Measurements from ENCODE around the gene ETFB.
A peak's percentile ranks its signal among the peaks of the same experiment; 100 is the strongest.

Gene ETFB

DNA sequence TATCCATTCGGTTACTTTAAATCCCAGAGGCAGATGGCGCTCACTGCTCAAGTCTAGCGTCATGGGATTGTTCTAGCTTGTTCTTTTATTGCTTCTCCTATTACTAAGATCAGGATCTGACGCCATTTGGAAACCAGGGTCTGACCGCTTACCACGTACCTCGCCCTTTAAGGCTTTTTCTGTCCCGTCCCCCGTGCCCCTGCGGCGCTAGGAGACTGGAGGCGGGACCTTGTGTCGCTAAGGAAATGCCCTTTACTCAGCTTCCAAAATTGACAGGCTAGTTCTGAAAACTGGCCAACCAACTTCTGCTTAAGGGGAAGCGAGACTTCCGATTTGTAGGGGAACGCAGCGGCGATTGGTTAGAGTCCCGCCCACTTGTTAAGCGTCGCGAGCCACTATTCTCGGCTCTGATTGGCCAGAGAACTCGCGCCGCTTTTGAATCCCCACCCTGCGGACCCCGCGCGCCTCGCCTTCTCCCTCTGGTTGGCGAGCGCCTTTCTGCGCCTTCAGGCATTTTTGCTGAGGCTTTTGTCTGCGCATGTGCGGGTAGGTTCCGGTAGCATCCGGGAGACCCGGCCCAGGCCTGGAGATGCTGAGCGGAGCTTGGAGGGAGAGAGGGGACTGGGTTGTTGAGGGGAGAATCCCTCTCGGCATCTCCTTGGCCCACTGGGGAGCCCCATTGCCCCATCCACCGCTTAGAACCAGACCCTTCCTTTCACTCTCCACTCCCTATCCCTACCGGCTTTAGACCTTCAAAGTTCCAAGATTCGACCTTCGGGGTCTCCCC, 28.1 kb upstream of the ETFB start:
- H3K36me3 ChIP-seq (ENCODE audit: insufficient read depth, low read length): no peaks in the 10 kb centered on the region
- H3K4me1 ChIP-seq (ENCODE audit: insufficient read depth, low read length): no peaks in the 10 kb centered on the region
- 1% methylated on average over 45 of the region's 45 CpGs for WGBS
- H3K27ac ChIP-seq (ENCODE audit: low read depth, low read length): peak overlapping the region; percentile 82
- H3K9me3 ChIP-seq (ENCODE audit: insufficient read depth, low read depth, low read length): no peaks in the 10 kb centered on the region
- H3K9ac ChIP-seq (ENCODE audit: low read depth, low read length): peak overlapping the region; percentile 91
- peak overlapping the region; percentile 80 for H3K4me3 ChIP-seq (ENCODE audit: low read length)
- H3K27me3 ChIP-seq (ENCODE audit: insufficient read depth, low read length): no peaks in the 10 kb centered on the region

DNA sequence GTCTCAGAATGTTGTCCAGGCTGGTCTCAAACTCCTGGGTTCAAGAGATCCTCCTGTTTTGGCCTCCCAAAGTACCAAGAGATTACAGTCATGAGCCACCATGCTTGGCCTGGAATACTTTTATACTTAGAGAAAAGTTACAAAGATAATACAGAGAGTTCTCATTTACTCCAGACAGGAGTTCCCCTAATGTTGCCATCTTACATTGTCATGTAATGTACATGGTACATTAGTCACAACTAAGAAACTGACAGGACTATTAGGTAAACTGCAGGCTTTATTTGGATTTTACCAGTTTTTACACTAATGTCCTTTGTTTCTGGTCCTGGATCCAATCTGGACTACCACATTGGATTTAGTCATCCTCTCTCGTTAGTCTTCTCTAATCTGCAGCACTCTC, 26.5 kb upstream of the ETFB start:
- no CpG with 5 or more reads among the region's 1 CpG for WGBS
- H3K27me3 ChIP-seq (ENCODE audit: insufficient read depth, low read length): no peaks in the 10 kb centered on the region

DNA sequence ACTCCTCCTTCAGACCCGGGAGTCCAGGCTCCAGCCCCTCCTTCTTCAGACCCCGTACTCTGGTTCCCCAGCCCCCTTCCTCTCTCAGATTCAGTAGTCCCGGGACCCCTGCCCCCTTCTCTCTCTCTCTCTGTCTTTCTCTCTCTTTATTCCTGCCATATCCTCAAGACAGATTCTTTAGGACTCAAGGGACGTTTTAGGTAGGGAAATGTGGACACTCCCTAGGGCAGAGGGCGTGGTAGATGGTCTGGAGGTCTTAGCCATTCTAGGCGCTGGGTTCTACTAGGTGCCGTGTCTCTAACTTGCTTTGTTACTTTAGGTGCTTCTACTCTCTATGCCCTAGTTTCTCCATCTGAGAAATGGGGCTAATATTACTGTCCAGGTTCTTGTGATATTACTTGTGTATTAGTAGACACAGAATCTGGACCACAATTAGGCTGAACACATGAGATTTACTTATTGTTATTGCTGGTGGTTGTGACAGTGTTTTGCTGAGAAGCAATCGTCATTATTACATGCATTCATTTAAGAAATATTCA, 25.0 kb upstream of the ETFB start:
- Histone ChIP-seq H3K27ac (ENCODE audit: low read depth, low read length) (no peak overlapping the region), H3K36me3 (ENCODE audit: insufficient read depth, low read length) (no peaks in the 10 kb centered on the region), H3K4me3 (ENCODE audit: low read length) (peak overlapping the region; percentile 25; the same call in 1 of the 2 replicates), H3K27me3 (ENCODE audit: insufficient read depth, low read length) (no peaks in the 10 kb centered on the region), H3K9me3 (ENCODE audit: insufficient read depth, low read depth, low read length) (no peaks in the 10 kb centered on the region), H3K9ac (ENCODE audit: low read depth, low read length) (no peak overlapping the region), H3K4me1 (ENCODE audit: insufficient read depth, low read length) (no peaks in the 10 kb centered on the region)
- WGBS: 66% methylated on average over 7 of the region's 8 CpGs

More for the DNA sequence above, 26.5 kb upstream of the ETFB start:
- Histone ChIP-seq H3K9ac (ENCODE audit: low read depth, low read length) (no peak overlapping the region), H3K4me3 (ENCODE audit: low read length) (no peak overlapping the region), H3K27ac (ENCODE audit: low read depth, low read length) (no peak overlapping the region), H3K4me1 (ENCODE audit: insufficient read depth, low read length) (no peaks in the 10 kb centered on the region), H3K9me3 (ENCODE audit: insufficient read depth, low read depth, low read length) (no peaks in the 10 kb centered on the region), H3K36me3 (ENCODE audit: insufficient read depth, low read length) (no peaks in the 10 kb centered on the region)

DNA sequence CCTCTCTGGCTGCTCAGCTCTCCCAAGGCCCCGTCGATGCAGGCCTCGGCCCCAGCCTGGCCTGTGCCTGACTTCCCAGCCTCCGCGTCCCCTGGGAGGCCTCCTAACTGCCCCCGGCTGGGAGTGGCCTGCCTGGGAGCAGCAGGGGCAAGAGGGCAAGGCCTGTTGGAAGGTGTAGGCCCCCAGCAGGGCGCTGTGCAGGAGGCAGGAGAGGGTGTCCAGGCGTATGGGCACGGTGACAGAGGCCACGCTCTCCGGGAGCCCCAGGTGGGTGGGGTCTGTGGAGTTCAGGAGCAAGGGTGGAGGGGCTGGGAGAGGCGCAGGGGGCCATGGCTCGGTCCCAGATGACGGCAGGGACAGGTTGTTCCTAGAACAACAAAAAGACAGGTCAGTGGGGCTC, 23.0 kb upstream of the ETFB start:
- Histone ChIP-seq H3K27me3 (ENCODE audit: insufficient read depth, low read length) (no peaks in the 10 kb centered on the region), H3K4me3 (ENCODE audit: low read length) (no peak overlapping the region), H3K9ac (ENCODE audit: low read depth, low read length) (no peak overlapping the region), H3K9me3 (ENCODE audit: insufficient read depth, low read depth, low read length) (no peaks in the 10 kb centered on the region), H3K27ac (ENCODE audit: low read depth, low read length) (no peak overlapping the region), H3K4me1 (ENCODE audit: insufficient read depth, low read length) (no peaks in the 10 kb centered on the region), H3K36me3 (ENCODE audit: insufficient read depth, low read length) (no peaks in the 10 kb centered on the region)
- WGBS: 95% methylated on average over 14 of the region's 14 CpGs

DNA sequence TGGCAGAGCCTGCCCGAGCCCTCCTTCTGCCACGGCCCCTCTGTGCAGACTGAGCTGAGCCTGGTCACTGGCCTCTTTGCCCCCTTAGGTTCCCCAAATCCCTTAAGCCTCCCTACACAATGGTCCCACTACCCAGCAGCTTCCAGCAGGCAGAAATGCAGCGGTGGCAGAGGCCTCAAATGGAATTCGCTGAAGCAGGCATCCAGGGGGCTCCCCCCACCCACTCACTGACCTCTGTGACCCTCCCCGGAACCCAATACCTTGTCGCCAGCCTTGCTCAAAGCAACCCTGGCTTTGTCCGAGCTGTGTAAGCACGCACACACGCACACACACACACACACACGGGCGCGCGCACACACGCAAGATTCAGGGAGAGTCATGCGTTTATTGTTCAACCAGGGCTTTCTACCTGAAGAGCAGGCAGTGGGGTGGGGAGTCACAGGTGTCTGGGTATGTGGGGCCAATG, 21.8 kb upstream of the ETFB start, which contains the start of gene LIM2:
Gene LIM2, minus strand, starts transcription at position 51 of the 466 bp plus-strand sequence. CDS start 531 bp downstream, outside the sequence.
- H3K9ac ChIP-seq (ENCODE audit: low read depth, low read length): no peak within 1 kb of the TSS

DNA sequence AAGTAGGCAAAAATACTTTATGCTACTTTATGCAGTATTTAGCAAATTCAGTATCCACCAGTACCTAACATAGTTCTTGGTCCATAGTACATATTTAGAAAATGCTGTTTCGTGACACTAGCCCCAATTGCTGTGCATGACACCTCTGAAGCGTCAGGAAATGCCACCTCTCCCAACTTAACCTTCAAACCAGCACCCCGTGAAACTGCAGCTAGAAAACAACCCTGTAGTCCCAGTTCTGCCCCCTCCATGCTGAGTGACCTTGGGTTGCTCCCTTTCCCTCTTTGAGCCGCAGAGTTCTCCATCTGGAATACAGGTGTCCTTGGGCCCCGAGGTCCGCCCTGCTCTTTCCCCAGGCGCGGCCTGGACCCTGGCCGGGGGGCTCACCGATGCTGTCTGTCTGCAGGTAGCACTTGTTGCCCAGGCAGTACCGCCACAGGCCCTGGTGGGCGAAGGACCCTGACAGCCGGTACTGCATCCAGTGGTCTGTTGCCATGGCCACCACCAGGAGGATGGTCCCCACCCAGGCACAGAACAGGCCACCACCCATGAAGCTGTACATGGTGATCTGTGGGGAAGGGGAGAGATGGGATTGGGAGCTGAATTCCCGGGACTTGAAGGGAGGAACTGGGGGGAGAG, 20.8 kb upstream of the ETFB start:
- no peaks in the 10 kb centered on the region for H3K4me1 ChIP-seq (ENCODE audit: insufficient read depth, low read length)
- H3K4me3 ChIP-seq (ENCODE audit: low read length): no peak overlapping the region
- 94% methylated on average over 14 of the region's 14 CpGs for WGBS
- H3K9ac ChIP-seq (ENCODE audit: low read depth, low read length): no peak overlapping the region
- H3K27me3 ChIP-seq (ENCODE audit: insufficient read depth, low read length): no peaks in the 10 kb centered on the region
- H3K27ac ChIP-seq (ENCODE audit: low read depth, low read length): no peak overlapping the region
- no peaks in the 10 kb centered on the region for H3K9me3 ChIP-seq (ENCODE audit: insufficient read depth, low read depth, low read length)
- no peaks in the 10 kb centered on the region for H3K36me3 ChIP-seq (ENCODE audit: insufficient read depth, low read length)

More for the DNA sequence above, 21.8 kb upstream of the ETFB start, which contains the start of gene LIM2:
- no peaks in the 10 kb centered on the region for H3K27me3 ChIP-seq (ENCODE audit: insufficient read depth, low read length)
- H3K36me3 ChIP-seq (ENCODE audit: insufficient read depth, low read length): no peaks in the 10 kb centered on the region
- H3K4me3 ChIP-seq (ENCODE audit: low read length): no peak within 1 kb of the TSS
- no peaks in the 10 kb centered on the region for H3K9me3 ChIP-seq (ENCODE audit: insufficient read depth, low read depth, low read length)
- H3K4me1 ChIP-seq (ENCODE audit: insufficient read depth, low read length): no peaks in the 10 kb centered on the region
- 92% methylated on average over 15 of the region's 15 CpGs for WGBS
- H3K27ac ChIP-seq (ENCODE audit: low read depth, low read length): no peak within 1 kb of the TSS

DNA sequence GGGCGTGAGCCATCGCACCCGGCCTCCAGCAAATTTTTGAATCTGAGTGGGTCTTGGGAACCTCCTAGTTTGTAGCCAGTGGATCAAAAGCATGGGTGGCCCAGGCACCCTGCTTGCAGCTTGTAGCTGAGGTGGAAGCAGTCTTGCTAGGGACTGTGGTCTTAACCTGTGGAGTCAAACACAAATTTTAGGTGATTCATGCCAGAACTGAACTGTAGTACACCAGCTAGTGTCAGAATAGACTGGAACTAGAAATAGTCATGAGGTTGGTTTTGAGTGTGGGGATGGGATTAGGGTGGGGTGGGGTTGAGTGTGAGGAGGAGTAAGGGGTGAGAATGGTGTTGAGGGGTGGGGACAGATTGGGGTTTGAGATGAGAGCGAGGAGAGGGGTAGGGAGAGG, 15.8 kb upstream of the ETFB start:
- Histone ChIP-seq H3K36me3 (ENCODE audit: insufficient read depth, low read length) (no peaks in the 10 kb centered on the region), H3K4me1 (ENCODE audit: insufficient read depth, low read length) (no peaks in the 10 kb centered on the region), H3K27me3 (ENCODE audit: insufficient read depth, low read length) (no peaks in the 10 kb centered on the region), H3K27ac (ENCODE audit: low read depth, low read length) (no peak overlapping the region), H3K4me3 (ENCODE audit: low read length) (no peak overlapping the region), H3K9ac (ENCODE audit: low read depth, low read length) (no peak overlapping the region), H3K9me3 (ENCODE audit: insufficient read depth, low read depth, low read length) (peaks cover 7% of the 10 kb centered on the region)
- WGBS: 98% methylated on average over 4 of the region's 4 CpGs

DNA sequence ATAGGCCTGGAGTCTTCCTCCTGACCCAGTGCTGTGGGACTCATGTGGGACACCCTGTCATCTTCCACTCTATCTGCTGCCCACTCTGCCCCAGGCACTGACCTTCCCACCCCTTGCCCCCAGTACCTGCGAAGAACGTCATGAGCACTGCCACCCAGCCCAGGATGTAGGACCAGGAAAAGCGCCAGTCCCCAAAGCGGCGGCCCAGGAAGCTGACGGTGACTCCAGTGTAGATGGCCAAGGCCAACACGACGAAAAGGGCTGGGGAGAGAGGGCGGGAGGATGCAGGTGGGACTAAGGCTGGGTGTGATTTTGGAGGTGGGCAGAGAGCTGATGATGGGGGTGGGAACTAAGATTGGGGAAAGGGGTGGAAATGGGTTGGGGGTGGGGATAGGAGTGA, 14.2 kb upstream of the ETFB start:
- Histone ChIP-seq H3K27ac (ENCODE audit: low read depth, low read length) (no peak overlapping the region), H3K9me3 (ENCODE audit: insufficient read depth, low read depth, low read length) (peaks cover 7% of the 10 kb centered on the region), H3K9ac (ENCODE audit: low read depth, low read length) (no peak overlapping the region), H3K4me3 (ENCODE audit: low read length) (no peak overlapping the region), H3K27me3 (ENCODE audit: insufficient read depth, low read length) (no peaks in the 10 kb centered on the region), H3K4me1 (ENCODE audit: insufficient read depth, low read length) (no peaks in the 10 kb centered on the region), H3K36me3 (ENCODE audit: insufficient read depth, low read length) (no peaks in the 10 kb centered on the region)
- 90% methylated on average over 9 of the region's 9 CpGs for WGBS

DNA sequence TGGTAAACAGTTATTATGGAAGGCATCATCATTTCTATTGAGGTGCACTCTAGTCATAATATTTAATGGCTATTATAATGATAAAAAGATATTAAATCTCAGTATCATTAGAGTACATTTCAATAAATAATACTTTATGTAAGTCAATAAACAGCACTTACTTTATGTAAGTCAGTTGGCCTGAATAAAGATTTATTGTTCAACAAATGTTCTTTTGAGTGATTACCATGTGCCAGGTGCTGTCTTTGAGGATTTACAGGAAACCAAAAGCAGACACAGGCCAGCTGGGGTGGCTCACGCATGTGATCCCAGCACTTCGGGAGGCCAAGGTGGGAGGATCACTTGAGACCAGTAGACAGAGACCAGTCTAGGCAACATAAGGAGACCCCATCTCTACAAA, 11.2 kb upstream of the ETFB start:
- Histone ChIP-seq H3K9me3 (ENCODE audit: insufficient read depth, low read depth, low read length) (peaks cover 7% of the 10 kb centered on the region), H3K4me1 (ENCODE audit: insufficient read depth, low read length) (no peaks in the 10 kb centered on the region), H3K36me3 (ENCODE audit: insufficient read depth, low read length) (no peaks in the 10 kb centered on the region), H3K27ac (ENCODE audit: low read depth, low read length) (no peak overlapping the region), H3K9ac (ENCODE audit: low read depth, low read length) (no peak overlapping the region), H3K4me3 (ENCODE audit: low read length) (no peak overlapping the region), H3K27me3 (ENCODE audit: insufficient read depth, low read length) (no peaks in the 10 kb centered on the region)
- WGBS: 95% methylated on average over 2 of the region's 2 CpGs

DNA sequence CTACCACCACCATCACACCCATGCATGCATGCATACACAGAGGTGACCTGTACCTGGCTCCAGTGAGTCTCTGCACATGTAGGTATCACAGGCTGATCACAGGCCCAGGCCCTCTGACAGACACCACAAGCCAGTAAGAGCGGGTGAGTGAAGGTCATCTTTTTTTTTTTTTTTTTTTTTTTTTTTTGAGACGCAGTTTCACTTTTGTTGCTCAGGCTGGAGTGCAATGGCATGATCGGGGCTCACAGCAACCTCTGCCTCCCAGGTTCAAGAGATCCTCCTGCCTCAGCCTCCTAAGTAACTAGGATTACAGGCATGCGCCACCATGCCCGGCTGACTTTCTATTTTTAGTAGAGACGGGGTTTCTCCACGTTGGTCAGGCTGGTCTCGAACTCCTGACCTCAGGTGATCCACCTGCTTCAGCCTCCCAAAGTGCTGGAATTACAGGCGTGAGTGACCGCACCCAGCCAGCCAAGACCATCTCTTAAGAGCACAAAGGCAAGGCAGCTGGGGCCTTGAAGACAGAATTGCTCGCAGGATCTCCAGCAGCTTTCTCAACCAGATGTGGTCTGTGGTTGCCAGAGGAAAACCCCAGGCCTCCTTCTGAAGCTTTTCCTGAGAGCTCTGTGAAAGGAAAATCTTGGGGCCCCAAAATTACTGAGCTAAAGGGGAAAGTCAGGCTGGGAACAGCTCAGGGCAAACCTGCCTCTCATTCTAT, 9.5 kb upstream of the ETFB start:
- Histone ChIP-seq H3K9me3 (ENCODE audit: insufficient read depth, low read depth, low read length) (no peaks in the 10 kb centered on the region), H3K4me3 (ENCODE audit: low read length) (no peak overlapping the region), H3K27me3 (ENCODE audit: insufficient read depth, low read length) (no peaks in the 10 kb centered on the region), H3K36me3 (ENCODE audit: insufficient read depth, low read length) (no peaks in the 10 kb centered on the region), H3K4me1 (ENCODE audit: insufficient read depth, low read length) (no peaks in the 10 kb centered on the region), H3K9ac (ENCODE audit: low read depth, low read length) (no peak overlapping the region), H3K27ac (ENCODE audit: low read depth, low read length) (no peak overlapping the region)
- 87% methylated on average over 11 of the region's 11 CpGs for WGBS
